GM13976 (cell line): Measurements from ENCODE around the gene ZNF598.

Source experiments
- DNase-seq: peaks from one replicate; pipeline ENCODE4 v3.0.0; 2012; ENCODE audit warnings: low spot score
- CTCF ChIP-seq: IDR thresholded peaks from 2 replicates; pipeline ENCODE4 v1.5.1; 2012; ENCODE audit warnings: borderline replicate concordance, mild to moderate bottlenecking; ENCODE audit not compliant: insufficient read depth; ENCODE audit errors: extremely low read depth, missing control alignments, control extremely low read depth
- in situ Hi-C: fragments of 300-500 bp; cut with MboI; formaldehyde crosslinking; loops from one replicate; pipeline ENCODE4 v1.12.0; 2022; ENCODE audit warnings: low sequenced_read_pairs, mixed read lengths, inconsistent platforms; ENCODE audit not compliant: unreplicated experiment

Gene ZNF598

GRCh38 chr16:1949507-1949906, 60.1 kb downstream of the ZNF598 start:
- in situ Hi-C loops, result no loop called here
- DNase-seq, result no peak
- no peak for TF ChIP-seq CTCF
